HEK293T (cell line): ENCODE data around the gene PLA2G4B.

Experiments used
- ARNT ChIP-seq: fragments of 450-650 bp; IDR thresholded peaks from 2 replicates; pipeline ENCODE4 v1.6.1; 2017; ENCODE audit warnings: mild to moderate bottlenecking
- BHLHE40 ChIP-seq: fragments of 450-650 bp; IDR thresholded peaks from 2 replicates; pipeline ENCODE4 v1.6.1; 2016; ENCODE audit warnings: mild to moderate bottlenecking, moderate library complexity, borderline replicate concordance
- ELF4 ChIP-seq: fragments of 450-650 bp; IDR thresholded peaks from 2 replicates; pipeline ENCODE4 v1.6.1; 2017; ENCODE audit warnings: antibody characterized with exemption
- FOXA1 ChIP-seq: fragments of 450-650 bp; IDR thresholded peaks from 2 replicates; pipeline ENCODE4 v1.6.1; 2016; ENCODE audit warnings: mild to moderate bottlenecking
- HDGF ChIP-seq: fragments of 450-650 bp; IDR thresholded peaks from 2 replicates; pipeline ENCODE4 v1.6.1; 2017; ENCODE audit warnings: antibody characterized with exemption, borderline replicate concordance
- L3MBTL2 ChIP-seq: fragments of 450-650 bp; conservative IDR thresholded peaks from 2 replicates; pipeline ENCODE4 v1.6.1; 2016; ENCODE audit warnings: mild to moderate bottlenecking
- PKNOX1 ChIP-seq: fragments of 450-650 bp; IDR thresholded peaks from 2 replicates; pipeline ENCODE4 v1.6.1; 2016
- SP1 ChIP-seq: fragments of 450-650 bp; IDR thresholded peaks from 2 replicates; pipeline ENCODE4 v1.6.1; 2017
- SUZ12 ChIP-seq: fragments of 450-650 bp; IDR thresholded peaks from 2 replicates; pipeline ENCODE4 v1.6.1; 2016; ENCODE audit warnings: mild to moderate bottlenecking
- TARDBP ChIP-seq: fragments of 450-650 bp; IDR thresholded peaks from 2 replicates; pipeline ENCODE4 v1.6.1; 2016
- ZNF384 ChIP-seq: fragments of 450-650 bp; IDR thresholded peaks from 2 replicates; pipeline ENCODE4 v1.6.1; 2016

GRCh38 chr15:41834096-41834495 is 4.6 kb upstream of the PLA2G4B start:
- TF ChIP-seq HDGF (no peak), ELF4 (no peak), SUZ12 (no peak), ARNT (no peak), TARDBP (no peak), PKNOX1 (no peak), BHLHE40 (no peak), SP1 (no peak), L3MBTL2 (no peak), ZNF384 (no peak), FOXA1 (no peak)
